HL-60 (cell line): ENCODE data around the gene OR10K2.

Source experiments
- DNase-seq, 2 experiments: peaks; one replicate each; pipeline ENCODE4 v3.0.0-alpha.2; 2010 to 2020; ENCODE audit warnings: low read depth in 1 of 2, low spot score in 1 of 2
- H3K27ac ChIP-seq: fragments of 250-450 bp; sonication (Bioruptor Pico); replicated peaks from 2 replicates; pipeline ENCODE4 v1.5.1; 2020; ENCODE audit warnings: mild to moderate bottlenecking, moderate library complexity
- H3K27me3 ChIP-seq: fragments of 250-450 bp; sonication (Bioruptor Pico); 2 replicates; pipeline ENCODE4 v1.5.1; 2021; ENCODE audit warnings: mild to moderate bottlenecking, moderate library complexity; ENCODE audit not compliant: insufficient read depth, poor library complexity, severe bottlenecking
- H3K4me3 ChIP-seq: replicated peaks from 2 replicates; pipeline ENCODE4 v1.5.1; 2011; ENCODE audit warnings: mild to moderate bottlenecking, control low read depth, low read length; ENCODE audit not compliant: insufficient read depth
- GABPA ChIP-seq: IDR thresholded peaks from 2 replicates; pipeline ENCODE4 v1.6.1; 2012; ENCODE audit warnings: low read depth
- POLR2AphosphoS5 ChIP-seq: IDR thresholded peaks from 2 replicates; pipeline ENCODE4 v1.6.1; 2012; ENCODE audit warnings: low read depth
- REST ChIP-seq: IDR thresholded peaks from 2 replicates; pipeline ENCODE4 v1.6.1; 2012; ENCODE audit warnings: low read depth; ENCODE audit not compliant: insufficient replicate concordance
- SPI1 ChIP-seq: IDR thresholded peaks from 2 replicates; pipeline ENCODE4 v1.6.1; 2012; ENCODE audit warnings: low read depth, mild to moderate bottlenecking, borderline replicate concordance
- long read RNA-seq: library from polyadenylated mRNA; unstranded; transcript quantifications from one replicate; pipeline ENCODE4 v2.0.0, GENCODE V29; 2020
- TF ChIP-seq, protein P1 (sequence below): IDR thresholded peaks from one replicate; pipeline ENCODE4 v1.5.1; 2011; ENCODE audit warnings: low read length, control low read depth, inconsistent platforms; ENCODE audit not compliant: insufficient read depth

Gene OR10K2, protein sequence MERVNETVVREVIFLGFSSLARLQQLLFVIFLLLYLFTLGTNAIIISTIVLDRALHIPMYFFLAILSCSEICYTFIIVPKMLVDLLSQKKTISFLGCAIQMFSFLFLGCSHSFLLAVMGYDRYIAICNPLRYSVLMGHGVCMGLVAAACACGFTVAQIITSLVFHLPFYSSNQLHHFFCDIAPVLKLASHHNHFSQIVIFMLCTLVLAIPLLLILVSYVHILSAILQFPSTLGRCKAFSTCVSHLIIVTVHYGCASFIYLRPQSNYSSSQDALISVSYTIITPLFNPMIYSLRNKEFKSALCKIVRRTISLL
- long read RNA-seq: 0 reads

DNA sequence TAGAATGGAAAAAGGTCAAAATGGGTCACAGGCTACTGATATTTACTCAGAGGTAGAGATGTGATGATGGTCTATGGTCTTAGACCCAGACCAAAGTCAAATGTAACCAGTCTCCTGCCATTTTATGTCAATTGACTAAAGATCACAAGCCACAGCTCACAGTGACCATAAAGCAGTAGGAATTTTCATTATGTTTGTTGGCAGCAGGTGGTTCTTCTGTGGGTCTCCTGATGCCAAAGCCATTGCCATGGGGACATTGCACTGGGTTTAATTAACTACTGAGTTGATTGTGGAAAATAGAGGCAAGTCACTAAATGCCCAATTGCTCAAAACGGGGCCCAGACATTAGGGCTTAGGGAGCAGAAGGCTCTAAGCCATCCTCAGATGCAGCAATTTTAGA, at the start of gene OR10K2:
Gene OR10K2, minus strand, starts transcription at position 101 of the 400 bp plus-strand sequence. CDS start 5,371 bp downstream, outside the sequence.
- H3K27ac ChIP-seq: no peak within 1 kb of the TSS; the same call in 1 of the 2 replicates
- no peak for TF ChIP-seq POLR2AphosphoS5
- TF ChIP-seq REST: no peak
- TF ChIP-seq, protein P1, sequence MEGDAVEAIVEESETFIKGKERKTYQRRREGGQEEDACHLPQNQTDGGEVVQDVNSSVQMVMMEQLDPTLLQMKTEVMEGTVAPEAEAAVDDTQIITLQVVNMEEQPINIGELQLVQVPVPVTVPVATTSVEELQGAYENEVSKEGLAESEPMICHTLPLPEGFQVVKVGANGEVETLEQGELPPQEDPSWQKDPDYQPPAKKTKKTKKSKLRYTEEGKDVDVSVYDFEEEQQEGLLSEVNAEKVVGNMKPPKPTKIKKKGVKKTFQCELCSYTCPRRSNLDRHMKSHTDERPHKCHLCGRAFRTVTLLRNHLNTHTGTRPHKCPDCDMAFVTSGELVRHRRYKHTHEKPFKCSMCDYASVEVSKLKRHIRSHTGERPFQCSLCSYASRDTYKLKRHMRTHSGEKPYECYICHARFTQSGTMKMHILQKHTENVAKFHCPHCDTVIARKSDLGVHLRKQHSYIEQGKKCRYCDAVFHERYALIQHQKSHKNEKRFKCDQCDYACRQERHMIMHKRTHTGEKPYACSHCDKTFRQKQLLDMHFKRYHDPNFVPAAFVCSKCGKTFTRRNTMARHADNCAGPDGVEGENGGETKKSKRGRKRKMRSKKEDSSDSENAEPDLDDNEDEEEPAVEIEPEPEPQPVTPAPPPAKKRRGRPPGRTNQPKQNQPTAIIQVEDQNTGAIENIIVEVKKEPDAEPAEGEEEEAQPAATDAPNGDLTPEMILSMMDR: no peak
- TF ChIP-seq GABPA: no peak
- TF ChIP-seq SPI1: no peak
- no peak for DNase-seq
- H3K4me3 ChIP-seq: no peak within 1 kb of the TSS
- no peaks in the 10 kb centered on the region for H3K27me3 ChIP-seq

- no peaks in the 10 kb centered on the region for H3K27me3 ChIP-seq
- TF ChIP-seq, protein P1: no peak
- no peak for TF ChIP-seq SPI1
- no peak for TF ChIP-seq REST
- TF ChIP-seq GABPA: no peak
- TF ChIP-seq POLR2AphosphoS5: no peak
- DNase-seq: no peak
Observed at GRCh38 chr1:158471920-158472319, 45.9 kb upstream of the OR10K2 start, which contains the start of gene OR10R2. OR10R2 (plus strand) TSS chr1:158472220; CDS start chr1:158472326, 106 bp downstream.

GRCh38 chr1:158461534-158461933, 35.5 kb upstream of the OR10K2 start, which contains the start of gene OR10K1:
OR10K1 (plus strand) TSS chr1:158461834; CDS start chr1:158465562, 3,728 bp downstream.
- DNase-seq: no peak
- H3K4me3 ChIP-seq: no peak within 1 kb of the TSS
- H3K27me3 ChIP-seq: no peaks in the 10 kb centered on the region
- no peak within 1 kb of the TSS for H3K27ac ChIP-seq
- no peak for TF ChIP-seq REST

More at GRCh38 chr1:158471920-158472319, 45.9 kb upstream of the OR10K2 start, which contains the start of gene OR10R2:
- Histone ChIP-seq H3K4me3 (no peak within 1 kb of the TSS), H3K27ac (no peak within 1 kb of the TSS)
